Hepatocyte (in vitro differentiated cells): ENCODE data around the gene STK40.

ENCODE experiments used
- CTCF ChIP-seq: fragments of 200-600 bp; sonication (generic); IDR thresholded peaks from 2 replicates; pipeline ENCODE4 v1.5.1; 2016; ENCODE audit warnings: antibody characterized with exemption, mild to moderate bottlenecking; ENCODE audit not compliant: poor library complexity
- EZH2phosphoT487 ChIP-seq: fragments of 200-600 bp; sonication (generic); IDR thresholded peaks from one replicate; pipeline ENCODE4 v1.6.1; 2018; ENCODE audit warnings: antibody characterized with exemption, mild to moderate bottlenecking, low read depth, moderate library complexity; ENCODE audit not compliant: unreplicated experiment, severe bottlenecking

GRCh38 chr1:36372617-36373016, 13.1 kb downstream of the STK40 start:
- TF ChIP-seq CTCF (no peak), EZH2phosphoT487 (no peak)
